ENCODE results near the gene RPRD1B. TPM values are rescaled to one million over a fixed set of nuclear protein-coding genes. Genes with fewer than 3 reads are reported as not detected.

RPRD1B gene
- 10 to 100 TPM; 18.9 to 28.7 (median 25.4) TPM for total RNA-seq

- no peak for TF ChIP-seq CTCF (IDR thresholded peaks at IDR 0.05; ENCODE audit: low read depth)
Observed at GRCh38 chr20:38033330-38034107, at the start of gene RPRD1B, which contains the start of gene TTI1. TSS of gene RPRD1B (plus strand) at chr20:38033746. CDS start at chr20:38033948, 202 bp downstream. TSS of gene TTI1 (minus strand) at chr20:38033456. CDS start at chr20:38013816, 19,640 bp downstream.

GRCh38 chr20:37984018-37984785 lies 49.3 kb upstream of the RPRD1B start:
- no peak for TF ChIP-seq CTCF (IDR thresholded peaks at IDR 0.05; ENCODE audit: low read depth)

- TF ChIP-seq CTCF (IDR thresholded peaks at IDR 0.05; ENCODE audit: low read depth): no peak
Observed at GRCh38 chr20:37986044-37986858, 47.3 kb upstream of the RPRD1B start.

GRCh38 chr20:37986873-37987601 lies 46.5 kb upstream of the RPRD1B start:
- TF ChIP-seq CTCF (IDR thresholded peaks at IDR 0.05; ENCODE audit: low read depth): no peak

- TF ChIP-seq CTCF (IDR thresholded peaks at IDR 0.05; ENCODE audit: low read depth): no peak
Observed at GRCh38 chr20:37987602-37988290, 45.8 kb upstream of the RPRD1B start.

GRCh38 chr20:37988306-37988954 lies 45.1 kb upstream of the RPRD1B start:
- TF ChIP-seq CTCF (IDR thresholded peaks at IDR 0.05; ENCODE audit: low read depth): no peak

Measured in subcutaneous adipose tissue (tissue), 4 donors.